Heart right ventricle (tissue), 16 donors: ENCODE measurements around the gene MYH7. TPM values are rescaled to one million over a fixed set of nuclear protein-coding genes. Genes with fewer than 3 reads are reported as not detected.
A peak's percentile ranks its signal among the peaks of the same experiment; 100 is the strongest.
"Not testable (repeated sequence)": the region's sequence is repeated elsewhere in the genome, so short reads cannot be mapped to it uniquely, and the experiment has no call there.

Source experiments
- ATAC-seq, 8 donors: fragments of 200-7000 bp; cut with Tn5 transposase; one replicate each; pipeline ENCODE4 v1.9.1; 2020; ENCODE audit warnings: mild to moderate bottlenecking in 8 of 8, moderate library complexity in 8 of 8, moderate number of reproducible peaks in 1 of 8
- DNase-seq, 2 donors: peaks; one replicate each; pipeline ENCODE4 v3.0.0-alpha.2; 2020
- H3K27ac ChIP-seq, 10 donors: fragments of 200-600 bp; sonication (generic) in 2 of 10; one replicate each; pipeline versions ENCODE4 v1.5.0 to v1.8.0; 2020 to 2022; ENCODE audit warnings: mild to moderate bottlenecking in 3 of 10
- H3K27me3 ChIP-seq, 7 donors: fragments of 200-600 bp; one replicate each; pipeline ENCODE4 v1.8.0; 2021 to 2022; ENCODE audit warnings: mild to moderate bottlenecking in 2 of 7
- H3K36me3 ChIP-seq, 9 donors: fragments of 200-600 bp; sonication (generic) in 1 of 9; one replicate each; pipeline versions ENCODE4 v1.5.0 to v1.8.0; 2020 to 2022; ENCODE audit warnings: mild to moderate bottlenecking in 2 of 9
- H3K4me1 ChIP-seq, 9 donors: fragments of 200-600 bp; sonication (generic) in 1 of 9; one replicate each; pipeline versions ENCODE4 v1.5.0 to v1.8.0; 2020 to 2022; ENCODE audit warnings: mild to moderate bottlenecking in 4 of 9
- H3K4me3 ChIP-seq, 10 donors: fragments of 200-600 bp; sonication (generic) in 2 of 10; one replicate each; pipeline versions ENCODE4 v1.5.0 to v1.8.0; 2020 to 2022; ENCODE audit warnings: mild to moderate bottlenecking in 7 of 10, moderate library complexity in 2 of 10
- H3K9me3 ChIP-seq, 11 donors: fragments of 200-600 bp in 10 of 11; sonication (generic) in 2 of 11; one replicate each; pipeline versions ENCODE4 v1.5.0 to v1.8.0; 2013 to 2022; ENCODE audit warnings: mild to moderate bottlenecking in 2 of 11, control low read depth in 1 of 11, moderate library complexity in 1 of 11
- WGBS, 2 donors: extraction: QIAGEN DNeasy Blood & Tissue Kit; methylation state at CpG; one replicate each; pipeline ENCODE4 v1.1.7; 2013; ENCODE audit warnings: inconsistent platforms in 1 of 2; 5-methylcytosine and 5-hydroxymethylcytosine counted together
- intact Hi-C, 10 donors: fragments of 100-400 bp; cut with DNase I; formaldehyde crosslinking; loops; one replicate each; pipeline versions ENCODE4 v1.11.1 to v1.14.2; 2022
- polyA plus RNA-seq, 2 donors: library from polyadenylated mRNA; stranded (reverse); fragments of 200-250 nt; gene quantifications; one replicate each; pipeline ENCODE4 v1.2.3, GENCODE V29; 2013
- total RNA-seq, 10 donors: library from RNA; stranded (reverse); fragmentation: NEBNext Ultra II Directional in 3 of 10; extraction: Animal tissue kit (Norgen Biotek cat#: 25700) in 3 of 10; gene quantifications; one replicate each; pipeline versions ENCODE4 v1.2.1 to v1.2.4, GENCODE V29; 2021 to 2023
- TF ChIP-seq, protein P1 (sequence below), 9 donors: fragments of 200-600 bp; sonication (generic) in 2 of 9; IDR thresholded peaks; one replicate each; pipeline versions ENCODE4 v1.5.0 to v1.8.0; 2021 to 2022; ENCODE audit warnings: antibody characterized with exemption in 9 of 9, mild to moderate bottlenecking in 5 of 9, moderate library complexity in 1 of 9
- donor health status: Arrhythmogenic right ventricular cardiomyopathy.
- donor health status: ischemic (EF 13 %, LVEDD 7.1; RV severe dilation, severe dysfunction).
- donor health status: healthy with polysubstance abuse.
- donor health status: DM: no; HTN: yes; CAD: no.
- donor health status: DM: no; HTN: no; CAD: no.
- donor health status: ischemic (EF 25% LVEDD 6.9; RV normal size, moderate dysfunction).
- donor health status: ischemic (EF 25% LVEDD 5.7; RV mildly dilated, moderate dysfunction).
- donor health status: healthy.
- donor health status: DM: yes; HTN: yes; CAD: no.
- donor health status: Ischemic cardiomyopathy.
- donor health status: ischemic (EF 35%, LVEDD 5.7; RV mildly dilated, moderate dysfunction).
- donor health status: nonischemic (EF 11% LVEDD 7.7; RV severe dilation, severe dysfunction).
- donor health status: DM: yes; HTN: yes; CAD: no.
- donor health status: PGD.
- donor health status: ischemic (EF 29% LVEDD 5.4; RV normal size, mild dysfunction).
- donor health status: nonischemic (EF 23%, LVEDD 6.1; RV moderate dilation, normal function).

The MYH7 gene
- total and polyA plus RNA-seq, 12 donors: 641 to 22,607 (median 18,940) TPM

DNA sequence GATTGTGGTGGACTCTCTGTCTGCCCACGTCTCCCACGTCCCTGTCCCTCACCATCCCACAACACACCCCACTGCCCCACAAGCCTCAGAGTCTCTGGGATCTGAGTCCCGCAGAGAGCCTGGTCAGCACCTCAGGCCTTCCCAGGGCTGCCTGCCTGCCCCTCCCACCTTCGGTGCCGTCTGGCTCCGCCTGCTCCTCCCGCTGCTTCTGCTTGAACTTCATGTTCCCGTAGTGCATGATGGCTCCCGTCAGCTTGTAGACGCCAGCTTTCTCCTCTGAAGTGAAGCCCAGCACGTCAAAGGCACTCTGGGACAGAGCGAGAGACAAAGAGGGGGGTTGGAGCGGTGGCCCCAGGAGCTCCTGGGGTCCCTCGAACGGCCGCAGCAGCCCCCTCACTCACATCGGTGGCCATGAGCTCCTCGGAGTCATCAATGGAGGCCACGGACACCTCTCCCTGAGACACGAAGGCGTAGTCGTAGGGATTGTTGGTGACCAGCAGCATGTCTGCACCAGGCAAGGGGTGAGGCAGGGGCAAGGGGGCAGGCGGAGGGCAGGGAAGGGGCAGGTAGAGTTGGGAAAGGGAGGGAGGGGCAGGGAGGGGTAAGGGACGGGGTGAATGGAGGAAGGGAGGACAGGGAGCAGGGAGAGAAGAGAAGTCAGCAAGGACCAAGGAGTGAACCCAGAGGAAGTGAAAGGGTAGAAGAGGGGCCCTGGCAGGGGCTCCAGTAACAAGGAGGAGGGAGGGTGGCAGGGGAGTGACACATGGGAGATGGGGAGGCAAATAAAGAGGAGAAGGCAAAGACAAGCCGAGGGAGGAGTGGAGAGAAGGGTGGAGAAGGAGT, 32.9 kb downstream of the MYH7 start:
- Histone ChIP-seq H3K36me3 (peaks cover 0 to 82% (median 0%) of the 10 kb centered on the region in 9 donors), H3K27ac (peak overlapping the region in 4 of 10 donors; percentile 19 to 48 (median 29)), H3K4me3 (peak overlapping the region in 1 of 10 donors; percentile 10), H3K4me1 (peaks cover 0 to 28% (median 0%) of the 10 kb centered on the region in 9 donors), H3K9me3 (no peaks in the 10 kb centered on the region), H3K27me3 (peaks cover 0 to 10% (median 0%) of the 10 kb centered on the region in 7 donors)
- WGBS, 2 donors: 43 to 44% methylated on average over 25 of the region's 25 CpGs
- ATAC-seq: peak in 2 of 8 donors; percentile 1 to 15
- no peak for DNase-seq
- TF ChIP-seq, protein P1, sequence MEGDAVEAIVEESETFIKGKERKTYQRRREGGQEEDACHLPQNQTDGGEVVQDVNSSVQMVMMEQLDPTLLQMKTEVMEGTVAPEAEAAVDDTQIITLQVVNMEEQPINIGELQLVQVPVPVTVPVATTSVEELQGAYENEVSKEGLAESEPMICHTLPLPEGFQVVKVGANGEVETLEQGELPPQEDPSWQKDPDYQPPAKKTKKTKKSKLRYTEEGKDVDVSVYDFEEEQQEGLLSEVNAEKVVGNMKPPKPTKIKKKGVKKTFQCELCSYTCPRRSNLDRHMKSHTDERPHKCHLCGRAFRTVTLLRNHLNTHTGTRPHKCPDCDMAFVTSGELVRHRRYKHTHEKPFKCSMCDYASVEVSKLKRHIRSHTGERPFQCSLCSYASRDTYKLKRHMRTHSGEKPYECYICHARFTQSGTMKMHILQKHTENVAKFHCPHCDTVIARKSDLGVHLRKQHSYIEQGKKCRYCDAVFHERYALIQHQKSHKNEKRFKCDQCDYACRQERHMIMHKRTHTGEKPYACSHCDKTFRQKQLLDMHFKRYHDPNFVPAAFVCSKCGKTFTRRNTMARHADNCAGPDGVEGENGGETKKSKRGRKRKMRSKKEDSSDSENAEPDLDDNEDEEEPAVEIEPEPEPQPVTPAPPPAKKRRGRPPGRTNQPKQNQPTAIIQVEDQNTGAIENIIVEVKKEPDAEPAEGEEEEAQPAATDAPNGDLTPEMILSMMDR (IDR thresholded peaks at IDR 0.05): no peak
- intact Hi-C loops: loop anchor here in 1 of 10 donors (5.0 kb wide), 1 partner anchor 45 kb away; no protein-coding TSS in a partner anchor

DNA sequence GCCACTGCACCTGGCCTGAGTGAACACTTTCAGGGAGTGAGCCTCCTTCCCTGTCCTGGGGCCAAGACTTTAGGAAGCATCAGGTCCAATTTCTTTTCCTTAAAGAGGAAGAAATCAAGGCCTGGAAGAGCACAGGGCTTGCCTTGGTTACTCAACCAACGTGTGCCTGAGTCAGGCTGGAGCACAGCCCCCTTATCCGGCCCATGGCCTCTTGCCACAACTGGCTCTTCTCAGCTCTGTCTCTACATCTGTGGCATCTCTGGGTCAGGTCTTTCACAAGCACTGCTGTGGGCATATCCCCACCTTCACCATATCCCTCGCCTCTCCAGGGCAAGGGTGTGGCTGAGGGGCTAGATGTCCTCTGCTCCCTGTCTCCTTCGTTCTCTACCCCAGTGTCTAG, 34.2 kb downstream of the MYH7 start:
- Histone ChIP-seq H3K36me3 (peaks cover 0 to 94% (median 0%) of the 10 kb centered on the region in 9 donors), H3K27ac (peak overlapping the region in 2 of 10 donors; percentile 10 to 14), H3K9me3 (no peaks in the 10 kb centered on the region), H3K27me3 (peaks cover 0 to 7% (median 0%) of the 10 kb centered on the region in 7 donors), H3K4me3 (no peak overlapping the region), H3K4me1 (peaks cover 0 to 15% (median 0%) of the 10 kb centered on the region in 9 donors)
- peak in 2 of 8 donors; percentile 2 for ATAC-seq
- no peak for DNase-seq
- intact Hi-C loops: loop anchor here in 1 of 10 donors (5.0 kb wide), 1 partner anchor 46 kb away; no protein-coding TSS in a partner anchor
- TF ChIP-seq, protein P1 (IDR thresholded peaks at IDR 0.05): no peak
- WGBS, 2 donors: 51 to 57% methylated on average over 4 of the region's 4 CpGs

GRCh38 chr14:23400496-23401149, 34.8 kb downstream of the MYH7 start:
- peaks cover 0 to 94% (median 0%) of the 10 kb centered on the region in 9 donors for H3K36me3 ChIP-seq
- not testable (repeated sequence) for H3K4me3 ChIP-seq, H3K27ac ChIP-seq, H3K9me3 ChIP-seq, H3K4me1 ChIP-seq, H3K27me3 ChIP-seq, DNase-seq
- intact Hi-C loops: loop anchor here in 1 of 10 donors (5.0 kb wide), 1 partner anchor 47 kb away; no protein-coding TSS in a partner anchor
- 60 to 72% methylated on average over 16 of the region's 16 CpGs for WGBS, 2 donors
- ATAC-seq: peak in 3 of 8 donors; percentile 0 to 8 (median 1)

GRCh38 chr14:23399591-23399990, 35.9 kb downstream of the MYH7 start:
- Histone ChIP-seq H3K36me3 (peaks cover 0 to 94% (median 0%) of the 10 kb centered on the region in 9 donors), H3K27ac (no peak overlapping the region), H3K27me3 (peaks cover 0 to 4% (median 0%) of the 10 kb centered on the region in 7 donors), H3K4me1 (peaks cover 0 to 3% (median 0%) of the 10 kb centered on the region in 9 donors), H3K9me3 (no peaks in the 10 kb centered on the region), H3K4me3 (no peak overlapping the region)
- TF ChIP-seq, protein P1 (IDR thresholded peaks at IDR 0.05): no peak
- ATAC-seq (peak in 1 of 8 donors; percentile 4), DNase-seq (no peak)
- intact Hi-C loops: loop anchor here in 1 of 10 donors (10.0 kb wide), 1 partner anchor 45 kb away; no protein-coding TSS in a partner anchor
- WGBS, 2 donors: 57 to 63% methylated on average over 6 of the region's 6 CpGs
